ENCODE measurements around the gene PIK3AP1.

- no peak for TF ChIP-seq EZH2 (IDR thresholded peaks at IDR 0.05; ENCODE audit: insufficient read depth, low read length)
- TF ChIP-seq, protein P1, sequence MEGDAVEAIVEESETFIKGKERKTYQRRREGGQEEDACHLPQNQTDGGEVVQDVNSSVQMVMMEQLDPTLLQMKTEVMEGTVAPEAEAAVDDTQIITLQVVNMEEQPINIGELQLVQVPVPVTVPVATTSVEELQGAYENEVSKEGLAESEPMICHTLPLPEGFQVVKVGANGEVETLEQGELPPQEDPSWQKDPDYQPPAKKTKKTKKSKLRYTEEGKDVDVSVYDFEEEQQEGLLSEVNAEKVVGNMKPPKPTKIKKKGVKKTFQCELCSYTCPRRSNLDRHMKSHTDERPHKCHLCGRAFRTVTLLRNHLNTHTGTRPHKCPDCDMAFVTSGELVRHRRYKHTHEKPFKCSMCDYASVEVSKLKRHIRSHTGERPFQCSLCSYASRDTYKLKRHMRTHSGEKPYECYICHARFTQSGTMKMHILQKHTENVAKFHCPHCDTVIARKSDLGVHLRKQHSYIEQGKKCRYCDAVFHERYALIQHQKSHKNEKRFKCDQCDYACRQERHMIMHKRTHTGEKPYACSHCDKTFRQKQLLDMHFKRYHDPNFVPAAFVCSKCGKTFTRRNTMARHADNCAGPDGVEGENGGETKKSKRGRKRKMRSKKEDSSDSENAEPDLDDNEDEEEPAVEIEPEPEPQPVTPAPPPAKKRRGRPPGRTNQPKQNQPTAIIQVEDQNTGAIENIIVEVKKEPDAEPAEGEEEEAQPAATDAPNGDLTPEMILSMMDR (IDR thresholded peaks at IDR 0.05; ENCODE audit: insufficient read depth, low read depth, low read length), result no peak
Measured at GRCh38 chr10:96663797-96664196, 56.5 kb downstream of the PIK3AP1 start.

Measured in astrocyte (in vitro differentiated cells and primary cell).